ENCODE measurements around the gene BMS1.

The BMS1 gene

DNA sequence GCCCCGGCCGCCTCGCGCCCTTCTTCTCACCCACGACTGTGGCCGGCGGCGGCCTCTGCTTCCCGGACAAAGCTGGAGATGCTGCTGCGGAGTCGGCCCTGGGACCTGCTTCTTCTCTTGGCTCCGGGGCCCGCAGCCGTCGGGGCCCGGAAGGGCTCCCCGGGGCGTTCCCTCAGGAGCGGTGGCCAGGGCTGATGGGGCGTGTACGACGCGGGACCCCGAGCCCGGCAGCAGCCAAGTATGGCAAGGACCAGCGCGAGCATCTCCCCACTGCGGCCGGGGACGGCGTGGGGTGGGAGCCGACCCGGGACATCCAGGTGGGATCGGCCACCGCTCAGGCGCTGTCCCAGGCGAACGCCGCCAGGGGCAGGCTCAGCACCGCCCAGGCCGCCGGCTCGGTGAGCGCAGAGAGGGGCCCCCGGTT is 27.6 kb upstream of the BMS1 start:
- TF ChIP-seq TAF1 (IDR thresholded peaks at IDR 0.05; ENCODE audit: borderline replicate concordance, insufficient read depth, low read length) = no peak
- TF ChIP-seq, protein P1, sequence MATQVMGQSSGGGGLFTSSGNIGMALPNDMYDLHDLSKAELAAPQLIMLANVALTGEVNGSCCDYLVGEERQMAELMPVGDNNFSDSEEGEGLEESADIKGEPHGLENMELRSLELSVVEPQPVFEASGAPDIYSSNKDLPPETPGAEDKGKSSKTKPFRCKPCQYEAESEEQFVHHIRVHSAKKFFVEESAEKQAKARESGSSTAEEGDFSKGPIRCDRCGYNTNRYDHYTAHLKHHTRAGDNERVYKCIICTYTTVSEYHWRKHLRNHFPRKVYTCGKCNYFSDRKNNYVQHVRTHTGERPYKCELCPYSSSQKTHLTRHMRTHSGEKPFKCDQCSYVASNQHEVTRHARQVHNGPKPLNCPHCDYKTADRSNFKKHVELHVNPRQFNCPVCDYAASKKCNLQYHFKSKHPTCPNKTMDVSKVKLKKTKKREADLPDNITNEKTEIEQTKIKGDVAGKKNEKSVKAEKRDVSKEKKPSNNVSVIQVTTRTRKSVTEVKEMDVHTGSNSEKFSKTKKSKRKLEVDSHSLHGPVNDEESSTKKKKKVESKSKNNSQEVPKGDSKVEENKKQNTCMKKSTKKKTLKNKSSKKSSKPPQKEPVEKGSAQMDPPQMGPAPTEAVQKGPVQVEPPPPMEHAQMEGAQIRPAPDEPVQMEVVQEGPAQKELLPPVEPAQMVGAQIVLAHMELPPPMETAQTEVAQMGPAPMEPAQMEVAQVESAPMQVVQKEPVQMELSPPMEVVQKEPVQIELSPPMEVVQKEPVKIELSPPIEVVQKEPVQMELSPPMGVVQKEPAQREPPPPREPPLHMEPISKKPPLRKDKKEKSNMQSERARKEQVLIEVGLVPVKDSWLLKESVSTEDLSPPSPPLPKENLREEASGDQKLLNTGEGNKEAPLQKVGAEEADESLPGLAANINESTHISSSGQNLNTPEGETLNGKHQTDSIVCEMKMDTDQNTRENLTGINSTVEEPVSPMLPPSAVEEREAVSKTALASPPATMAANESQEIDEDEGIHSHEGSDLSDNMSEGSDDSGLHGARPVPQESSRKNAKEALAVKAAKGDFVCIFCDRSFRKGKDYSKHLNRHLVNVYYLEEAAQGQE (IDR thresholded peaks at IDR 0.05; ENCODE audit: insufficient read depth in 1 of 2, low read depth in 2 of 2, low read length in 2 of 2) = no peak
- TF ChIP-seq POLR2AphosphoS5 (IDR thresholded peaks at IDR 0.05; ENCODE audit: low read depth, low read length) = no peak
- no peak for TF ChIP-seq SIN3A (IDR thresholded peaks at IDR 0.05; ENCODE audit: borderline replicate concordance, insufficient read depth, low read length)
- no peak for TF ChIP-seq FOXP2 (optimal IDR thresholded peaks at IDR 0.05; ENCODE audit: borderline replicate concordance, extremely low read depth, extremely low read length, insufficient read depth)

DNA sequence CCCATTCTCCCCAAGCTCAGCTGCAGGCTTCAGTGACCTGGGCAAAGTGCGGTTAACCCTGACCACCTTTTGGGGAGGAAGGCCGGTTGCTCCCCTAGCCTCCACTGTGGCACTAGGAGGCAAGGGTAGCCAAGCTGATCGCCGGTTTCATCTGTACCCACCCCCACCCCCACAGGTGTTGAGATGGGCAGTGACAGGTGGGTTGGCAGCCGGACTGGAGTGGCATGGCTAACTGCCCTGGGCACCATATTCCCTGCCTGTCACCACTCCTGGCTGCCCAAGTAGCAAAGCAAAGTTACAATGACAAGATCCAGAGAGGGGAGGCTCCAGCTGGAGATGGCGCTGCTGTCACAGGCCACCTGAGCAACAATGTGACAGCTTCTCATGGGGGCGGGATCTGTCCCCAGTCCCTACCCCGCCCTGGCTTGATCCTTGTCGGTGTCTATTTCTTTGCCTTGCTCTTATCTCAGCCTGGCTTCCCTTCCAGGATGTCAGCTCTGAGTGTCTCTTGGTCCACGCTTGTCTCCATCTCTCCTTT is 27.0 kb upstream of the BMS1 start:
- no peak for TF ChIP-seq FOXP2 (optimal IDR thresholded peaks at IDR 0.05; ENCODE audit: borderline replicate concordance, extremely low read depth, extremely low read length, insufficient read depth)
- TF ChIP-seq, protein P1 (IDR thresholded peaks at IDR 0.05; ENCODE audit: insufficient read depth in 1 of 2, low read depth in 2 of 2, low read length in 2 of 2) = no peak
- no peak for TF ChIP-seq TAF1 (IDR thresholded peaks at IDR 0.05; ENCODE audit: borderline replicate concordance, insufficient read depth, low read length)
- TF ChIP-seq SIN3A (IDR thresholded peaks at IDR 0.05; ENCODE audit: borderline replicate concordance, insufficient read depth, low read length) = no peak
- TF ChIP-seq POLR2AphosphoS5 (IDR thresholded peaks at IDR 0.05; ENCODE audit: low read depth, low read length) = no peak

DNA sequence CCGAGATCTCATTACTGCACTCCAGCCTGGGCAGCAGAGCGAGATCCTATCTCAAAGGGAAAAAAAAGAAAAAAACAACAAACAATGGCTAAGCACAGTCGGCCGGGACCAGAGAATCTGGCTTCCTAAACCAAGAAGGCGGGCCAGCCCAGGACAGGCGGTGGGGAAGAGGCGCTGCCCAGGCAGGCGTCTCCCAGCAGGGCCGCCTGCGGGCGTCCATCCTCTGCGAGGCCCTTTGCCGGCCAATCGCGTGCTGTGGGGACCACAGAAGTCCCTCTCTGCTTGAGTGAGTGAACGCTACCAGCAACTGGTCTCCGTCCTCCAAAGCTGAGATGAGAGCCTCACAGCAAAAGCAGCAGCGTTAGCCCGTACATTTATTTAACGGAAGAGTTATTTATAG is 14.7 kb upstream of the BMS1 start:
- TF ChIP-seq TAF1 (IDR thresholded peaks at IDR 0.05; ENCODE audit: borderline replicate concordance, insufficient read depth, low read length) (no peak), POLR2AphosphoS5 (IDR thresholded peaks at IDR 0.05; ENCODE audit: low read depth, low read length) (no peak), SIN3A (IDR thresholded peaks at IDR 0.05; ENCODE audit: borderline replicate concordance, insufficient read depth, low read length) (no peak), FOXP2 (optimal IDR thresholded peaks at IDR 0.05; ENCODE audit: borderline replicate concordance, extremely low read depth, extremely low read length, insufficient read depth) (no peak)
- TF ChIP-seq, protein P1 (IDR thresholded peaks at IDR 0.05; ENCODE audit: insufficient read depth in 1 of 2, low read depth in 2 of 2, low read length in 2 of 2) = no peak

DNA sequence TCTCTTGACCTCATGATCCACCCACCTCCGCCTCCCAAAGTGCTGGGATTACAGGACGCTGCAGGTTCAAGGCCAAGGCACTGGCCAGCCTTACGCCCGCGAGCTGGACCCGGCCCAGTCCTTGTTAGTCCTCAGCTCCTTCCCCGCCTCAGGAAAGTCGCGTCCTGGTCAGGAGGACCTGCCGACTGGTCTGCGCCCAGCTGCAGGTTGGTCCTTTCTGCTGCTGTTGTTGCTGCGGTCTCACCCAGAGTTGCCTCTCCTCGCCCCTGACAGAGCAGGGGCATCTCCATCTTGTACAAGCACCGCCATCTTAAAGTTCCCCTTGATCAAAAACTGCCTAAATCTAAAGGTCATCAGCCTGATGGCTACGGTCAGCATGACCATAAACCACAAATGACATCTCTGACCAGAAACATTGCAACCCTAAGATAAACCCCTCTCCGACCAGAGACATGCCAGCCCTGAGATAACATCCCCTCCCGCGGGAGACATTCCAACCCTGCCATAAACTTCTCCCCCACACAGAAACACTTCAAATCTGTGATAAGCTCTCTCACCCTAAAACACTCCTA is 13.9 kb upstream of the BMS1 start:
- no peak for TF ChIP-seq FOXP2 (optimal IDR thresholded peaks at IDR 0.05; ENCODE audit: borderline replicate concordance, extremely low read depth, extremely low read length, insufficient read depth)
- no peak for TF ChIP-seq SIN3A (IDR thresholded peaks at IDR 0.05; ENCODE audit: borderline replicate concordance, insufficient read depth, low read length)
- TF ChIP-seq, protein P1 (IDR thresholded peaks at IDR 0.05; ENCODE audit: insufficient read depth in 1 of 2, low read depth in 2 of 2, low read length in 2 of 2) = no peak
- TF ChIP-seq POLR2AphosphoS5 (IDR thresholded peaks at IDR 0.05; ENCODE audit: low read depth, low read length) = no peak
- no peak for TF ChIP-seq TAF1 (IDR thresholded peaks at IDR 0.05; ENCODE audit: borderline replicate concordance, insufficient read depth, low read length)

Data from PFSK-1 (cell line).